ENCODE data around the gene IDI2.
"Not testable (repeated sequence)": the region's sequence is repeated elsewhere in the genome, so short reads cannot be mapped to it uniquely, and the experiment has no call there.

The IDI2 gene

DNA sequence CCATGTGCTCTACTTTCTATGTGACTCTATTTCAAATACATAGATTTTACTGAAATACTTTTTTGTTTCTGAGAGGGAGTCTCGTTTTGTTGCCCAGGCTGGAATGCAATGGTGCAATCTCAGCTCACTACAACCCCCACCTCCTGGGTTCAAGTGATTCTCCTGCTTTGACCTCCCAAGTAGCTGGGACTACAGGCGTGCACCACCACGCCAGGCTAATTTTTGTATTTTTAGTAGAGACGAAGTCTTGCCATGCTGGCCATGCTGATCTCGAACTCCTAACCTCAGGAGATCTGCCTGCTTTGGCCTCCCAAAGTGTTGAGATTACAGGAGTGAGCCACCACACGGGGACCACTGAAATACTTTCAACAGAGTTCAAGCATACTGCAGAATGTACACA is 19.8 kb upstream of the IDI2 start:
- DNase-seq: no peak

DNA sequence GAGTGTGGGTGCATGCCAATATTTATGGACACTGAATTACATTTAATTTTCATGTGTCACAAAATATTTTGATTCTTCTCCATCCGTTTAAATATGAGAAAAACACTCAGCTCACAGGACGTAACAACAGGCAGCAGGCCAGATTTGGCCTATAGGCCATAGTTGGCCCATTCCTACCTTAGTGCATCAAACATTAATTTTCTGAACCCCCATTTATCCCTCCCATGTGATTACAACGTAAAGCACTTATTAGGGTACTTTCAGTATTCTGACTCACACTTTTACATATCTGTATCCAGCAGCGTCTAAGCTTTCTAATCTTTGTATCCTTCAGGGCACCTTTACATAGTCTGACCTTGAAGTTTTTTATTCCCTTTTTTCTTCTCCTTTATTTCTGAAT is 19.3 kb upstream of the IDI2 start:
- DNase-seq: no peak

DNA sequence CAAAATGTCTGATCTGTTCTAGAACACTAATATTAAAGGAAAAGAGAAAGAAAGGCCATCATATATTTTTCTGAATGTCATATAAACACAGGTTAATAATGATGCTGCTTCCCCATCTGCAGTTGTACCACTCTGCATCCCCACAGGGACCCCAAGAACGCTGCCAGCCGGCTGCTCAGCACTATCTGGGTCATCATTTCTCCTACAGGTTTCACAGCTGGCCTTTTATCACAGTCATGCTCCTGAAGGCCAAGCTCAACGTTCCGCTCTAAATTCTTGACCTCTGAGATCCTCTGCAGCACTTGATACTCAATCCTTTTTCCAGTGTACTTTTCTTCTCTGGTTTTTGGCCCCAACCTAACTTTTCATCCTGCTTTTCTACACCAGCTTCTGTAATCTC is 18.5 kb upstream of the IDI2 start:
- no peak for DNase-seq

DNA sequence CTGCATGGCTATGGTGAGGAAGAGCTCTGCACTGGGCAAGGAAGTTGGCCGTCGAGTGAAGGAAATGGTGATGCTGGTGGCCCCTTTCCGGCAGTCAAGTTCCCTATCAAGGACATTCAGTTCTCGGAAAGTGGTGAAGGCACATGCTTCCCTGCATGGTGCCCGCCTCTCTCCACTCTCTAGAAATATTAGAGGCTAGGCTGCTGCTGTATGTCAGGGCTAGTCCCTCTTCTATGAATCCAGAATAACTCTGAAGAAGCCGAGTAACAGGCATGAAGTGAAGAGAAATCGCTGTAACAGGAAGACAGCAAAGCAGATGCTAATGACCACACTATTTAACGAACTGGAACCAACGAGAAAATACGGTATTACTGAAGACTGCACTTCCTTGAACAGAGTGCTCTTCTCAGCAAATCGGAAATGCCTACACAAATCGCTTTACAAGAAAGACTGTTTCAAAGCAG is 17.9 kb upstream of the IDI2 start:
- no peak for DNase-seq

DNA sequence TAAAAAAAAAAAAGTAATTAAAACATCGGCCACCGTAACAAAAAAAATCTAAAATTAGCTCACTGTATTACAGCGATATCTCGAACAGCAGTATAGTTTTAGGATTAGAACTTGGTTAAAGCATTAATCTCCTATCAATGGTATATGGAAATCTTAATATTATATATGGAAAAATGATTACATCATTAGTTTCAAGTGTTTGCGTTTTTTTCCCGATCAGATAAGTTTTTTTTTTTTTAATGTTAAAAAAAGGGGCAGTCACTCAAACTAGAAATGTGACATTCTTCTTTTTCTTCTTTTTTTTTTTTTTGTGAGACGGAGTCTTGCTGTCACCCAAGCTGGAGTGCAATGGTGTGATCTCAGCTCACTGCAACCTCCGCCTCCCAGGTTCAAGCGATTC is 15.9 kb upstream of the IDI2 start:
- no peak for DNase-seq

DNA sequence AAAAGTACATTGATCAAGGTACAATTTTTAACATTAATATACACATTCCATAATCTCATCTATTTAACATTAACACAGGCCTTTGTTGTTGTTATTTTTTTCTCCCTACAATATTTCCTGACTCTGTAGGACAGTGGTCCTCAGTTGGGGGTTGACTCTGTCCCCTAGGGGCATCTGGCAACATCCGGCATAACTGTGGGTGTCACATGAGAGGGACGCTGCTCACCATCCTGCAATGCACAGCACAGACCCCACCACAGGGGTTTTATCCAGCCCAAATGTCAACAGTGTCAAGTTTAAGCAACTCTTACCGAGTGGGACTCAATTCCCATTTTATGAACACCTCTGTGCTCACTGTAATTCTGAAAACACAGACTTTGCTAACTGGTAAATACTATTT is 14.5 kb upstream of the IDI2 start:
- no peak for DNase-seq

DNA sequence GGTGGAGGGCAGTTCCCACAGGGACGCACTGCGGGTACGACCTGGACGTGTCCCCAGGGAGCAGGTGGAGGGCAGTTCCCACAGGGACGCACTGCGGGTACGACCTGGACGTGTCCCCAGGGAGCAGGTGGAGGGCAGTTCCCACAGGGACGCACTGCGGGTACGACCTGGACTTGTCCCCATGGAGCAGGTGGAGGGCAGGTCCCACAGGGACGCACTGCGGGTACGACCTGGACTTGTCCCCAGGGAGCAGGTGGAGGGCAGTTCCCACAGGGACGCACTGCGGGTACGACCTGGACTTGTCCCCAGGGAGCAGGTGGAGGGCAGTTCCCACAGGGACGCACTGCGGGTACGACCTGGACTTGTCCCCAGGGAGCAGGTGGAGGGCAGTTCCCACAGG is 13.1 kb upstream of the IDI2 start:
- not testable (repeated sequence) for DNase-seq

DNA sequence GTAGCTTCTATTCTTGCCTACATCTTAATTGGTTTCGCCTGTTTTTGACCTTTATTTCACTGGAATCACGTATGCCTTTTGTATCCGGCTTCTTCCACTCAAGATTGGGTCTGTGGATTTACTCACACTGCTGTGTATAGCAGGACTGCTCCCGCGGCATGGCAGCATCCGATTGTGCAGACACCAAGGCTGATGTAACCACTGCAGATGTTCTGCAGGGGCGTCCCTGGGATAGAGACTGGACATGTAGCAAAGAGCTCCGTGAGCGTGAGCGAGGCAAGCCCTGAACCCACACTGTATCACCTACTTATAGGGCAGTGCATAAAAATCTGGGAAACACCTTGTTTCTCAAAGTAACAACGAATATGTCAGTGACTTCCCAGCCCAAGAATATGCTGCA is 11.4 kb upstream of the IDI2 start:
- DNase-seq: no peak

DNA sequence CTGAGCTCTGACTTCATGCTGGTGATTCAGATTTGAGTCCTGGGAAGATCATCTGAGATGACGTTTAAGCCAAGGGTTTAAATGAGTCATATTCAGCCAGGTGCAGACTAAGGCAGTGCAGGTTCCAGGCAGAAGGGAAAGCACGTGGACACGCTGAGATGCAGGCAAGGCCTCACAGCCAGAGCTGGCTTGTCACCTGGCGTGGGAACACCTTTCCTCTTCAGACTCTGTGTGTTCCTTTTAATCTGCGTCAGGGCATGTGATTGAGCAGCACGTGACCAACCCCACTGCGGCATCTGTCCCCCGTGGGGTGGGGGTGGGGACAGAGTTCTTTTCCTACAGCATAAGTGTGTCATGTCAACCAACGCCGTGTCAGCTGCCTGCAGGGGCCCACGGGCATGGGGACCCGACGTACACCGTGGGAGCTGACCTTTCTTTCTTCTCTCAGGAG is 10.7 kb upstream of the IDI2 start:
- DNase-seq: no peak

DNA sequence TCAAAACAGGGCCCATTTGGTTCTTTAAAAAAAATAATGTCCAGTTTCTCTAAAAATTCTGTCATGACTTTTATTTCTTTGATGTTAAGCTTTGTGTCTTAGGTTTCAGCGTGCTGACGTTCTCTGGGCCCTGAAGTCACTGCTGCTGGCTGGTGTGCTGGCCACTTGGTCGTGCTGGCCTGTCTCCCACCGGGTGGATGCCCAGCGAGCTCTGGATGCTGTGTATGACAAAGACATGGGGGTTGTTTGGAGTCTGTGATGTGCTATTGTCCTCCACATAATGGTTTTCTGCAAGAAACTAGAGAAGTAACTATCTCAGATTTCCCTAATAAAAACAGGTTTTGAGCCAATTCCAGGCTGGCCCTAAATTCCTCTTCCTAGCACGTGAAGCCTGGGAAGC is 9.5 kb upstream of the IDI2 start:
- no peak for DNase-seq

DNA sequence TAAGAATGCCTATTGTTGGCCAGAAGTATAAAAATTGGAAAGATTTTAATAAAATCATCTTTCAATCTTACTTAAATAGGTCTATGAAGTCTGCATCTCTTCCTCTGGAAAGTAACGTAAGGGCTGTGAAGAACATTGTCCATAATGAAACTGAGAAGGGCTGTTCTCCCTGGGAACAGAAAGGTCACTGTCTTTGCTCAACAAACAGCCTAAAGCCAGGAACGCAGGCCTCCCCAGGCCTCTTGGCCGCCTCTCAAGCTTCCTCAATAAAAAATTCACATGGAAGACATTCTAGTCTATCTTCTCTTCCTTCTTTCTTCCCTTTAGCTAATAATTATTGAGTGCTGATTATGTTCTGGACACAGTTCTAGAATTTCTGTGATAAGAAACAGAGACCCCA is 9.1 kb upstream of the IDI2 start:
- DNase-seq: no peak

DNA sequence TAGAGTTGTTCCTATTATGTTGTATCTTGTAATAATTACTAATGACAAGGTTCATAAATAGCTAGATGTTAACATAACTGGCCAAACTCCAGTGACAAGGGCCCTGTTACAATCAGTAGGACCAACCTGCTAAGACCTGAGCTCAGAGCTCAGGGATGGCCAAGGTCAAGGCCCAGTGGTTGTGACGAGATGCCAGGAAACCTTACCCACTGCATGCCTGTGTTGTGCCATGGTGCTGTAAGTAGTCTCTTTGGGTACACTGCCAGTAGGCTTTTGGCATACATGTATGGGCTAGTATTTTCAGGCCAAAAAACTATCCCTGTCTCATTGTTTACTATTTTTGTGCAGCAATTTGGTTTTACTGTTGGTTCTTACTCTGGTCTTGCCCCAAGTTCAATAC is 7.9 kb upstream of the IDI2 start:
- DNase-seq: no peak

DNA sequence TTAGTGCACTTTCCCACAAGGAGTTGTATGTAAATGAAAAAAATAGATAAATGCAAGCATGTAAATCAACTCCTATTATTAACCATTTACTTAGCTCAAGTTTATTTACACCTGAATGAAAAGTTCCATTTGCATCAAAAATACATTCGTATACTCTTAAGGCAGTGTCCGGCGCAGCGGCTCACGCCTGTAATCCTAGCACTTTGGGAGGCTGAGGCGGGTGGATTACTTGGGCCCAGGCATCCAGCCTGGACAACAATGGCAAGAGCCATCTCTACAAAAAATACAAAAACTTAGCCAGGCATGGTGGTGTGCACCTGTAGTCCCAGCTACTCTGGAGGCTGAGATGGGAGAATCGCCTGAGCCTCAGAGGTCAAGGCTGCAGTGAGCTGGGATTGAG is 4.2 kb upstream of the IDI2 start:
- no peak for DNase-seq

DNA sequence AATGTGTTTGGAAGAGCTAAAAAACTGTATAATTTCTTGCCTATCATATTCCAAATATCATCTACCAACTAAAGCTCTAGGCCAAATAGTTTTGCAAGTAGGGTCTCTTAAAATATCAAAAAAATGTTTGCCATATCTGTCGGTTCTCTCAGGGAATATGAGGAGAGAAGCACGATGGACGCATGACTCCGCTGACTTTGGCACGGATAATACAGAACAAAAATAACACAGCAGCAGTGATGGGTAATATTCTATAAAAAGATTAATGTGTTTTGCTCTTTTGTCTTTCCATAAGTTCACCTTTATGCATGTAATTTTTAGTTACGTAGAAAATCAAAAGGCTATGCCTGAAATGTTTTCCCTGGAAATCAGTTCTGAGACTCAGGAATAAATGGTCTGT is 919 bp upstream of the IDI2 start:
- DNase-seq: no peak

DNA sequence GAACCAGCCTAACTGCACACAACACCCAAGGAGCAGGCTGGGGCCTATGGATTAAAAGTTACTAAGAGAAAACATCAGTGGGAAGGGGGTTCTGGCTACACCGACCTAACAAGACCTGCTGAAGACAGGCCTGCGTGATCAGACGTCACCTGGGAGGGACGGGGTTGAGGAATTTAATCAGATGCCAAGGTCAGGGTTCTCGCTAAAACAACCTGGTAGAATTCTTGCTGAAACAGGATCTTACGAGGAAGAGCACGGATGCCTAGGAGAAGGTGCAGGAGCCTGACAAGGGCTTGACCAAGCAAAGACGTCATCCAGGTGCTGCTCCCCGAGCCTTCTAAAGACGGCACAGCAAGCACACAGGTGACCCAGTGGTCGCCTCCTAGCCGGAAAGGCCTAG is 1.6 kb downstream of the IDI2 start:
- no peak for DNase-seq

DNA sequence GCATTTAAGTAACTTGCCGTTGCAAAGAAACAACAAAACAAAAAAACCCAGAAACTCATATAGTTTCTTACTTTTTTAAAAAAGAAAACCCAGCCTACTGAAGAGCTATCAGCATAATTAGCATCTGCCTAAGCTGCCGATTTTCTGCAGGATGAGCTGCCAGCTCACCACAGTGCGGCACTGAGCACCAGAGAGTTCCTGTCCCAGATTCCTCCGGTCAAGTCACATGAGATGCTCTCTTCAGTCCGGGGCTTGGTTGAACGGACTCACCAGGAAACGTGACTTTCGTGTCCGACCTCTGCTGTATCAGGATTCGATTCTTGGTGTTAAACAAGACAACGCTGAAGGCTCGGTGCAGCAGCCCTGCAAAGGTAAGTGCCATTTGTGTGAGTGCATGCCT is 3.2 kb downstream of the IDI2 start:
- no peak for DNase-seq

DNA sequence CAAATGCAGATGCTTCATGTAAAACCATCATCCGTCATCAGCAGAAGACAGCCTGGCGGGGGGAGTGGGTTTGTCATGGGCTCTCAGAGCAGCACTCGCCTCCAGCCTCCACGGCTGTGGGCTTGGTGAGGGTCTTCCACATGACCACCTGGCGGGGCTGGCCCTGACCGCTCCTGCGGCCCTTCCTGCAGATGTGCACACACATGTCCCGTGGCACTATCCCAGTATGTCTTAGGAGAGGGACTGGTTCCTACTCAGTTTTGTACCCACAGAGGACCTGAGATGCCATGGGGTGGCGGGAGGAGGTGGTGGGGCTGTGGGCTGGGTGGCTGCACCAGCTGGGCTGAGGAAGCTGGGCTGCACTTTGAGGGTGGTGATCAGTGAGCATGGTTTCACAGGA is 4.7 kb downstream of the IDI2 start:
- no peak for DNase-seq

DNA sequence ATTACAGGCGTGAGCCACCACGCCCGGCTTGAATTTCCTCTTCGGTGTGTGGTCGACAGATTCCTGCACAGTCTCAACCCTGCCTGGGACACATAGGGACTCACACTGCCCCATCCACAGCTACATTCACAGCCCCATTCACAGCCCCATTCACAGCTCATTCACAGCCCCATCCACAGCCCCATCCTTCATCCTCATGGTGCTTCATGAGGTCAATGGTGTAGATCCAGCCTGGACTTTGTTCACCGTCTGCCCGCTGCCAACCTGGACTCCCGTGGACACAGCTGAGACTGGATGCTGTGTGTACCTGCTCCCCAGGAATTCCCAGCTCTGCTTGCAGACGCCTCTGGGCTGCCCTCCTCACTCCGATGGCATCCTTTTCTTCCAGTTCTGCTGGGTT is 5.2 kb downstream of the IDI2 start:
- DNase-seq: no peak

DNA sequence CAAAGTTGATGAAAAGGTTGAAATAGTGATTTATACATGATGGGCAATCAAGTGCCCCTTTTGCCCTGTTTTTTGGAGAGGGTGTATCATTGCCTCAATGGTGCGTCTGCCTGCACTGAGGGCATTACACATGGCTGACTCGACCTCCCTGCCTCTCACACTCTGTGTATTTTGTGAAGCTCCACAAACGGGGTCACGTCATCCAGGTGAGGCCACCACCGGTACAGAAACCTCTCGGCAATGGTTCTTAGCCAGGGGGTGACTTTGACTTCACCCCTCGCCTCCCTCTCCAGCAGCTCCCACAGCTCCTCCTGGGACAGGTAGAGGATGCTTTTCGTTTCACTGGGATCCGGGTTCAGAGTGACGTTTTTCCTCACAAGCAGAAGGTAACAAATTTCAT is 6.3 kb downstream of the IDI2 start:
- DNase-seq: no peak

DNA sequence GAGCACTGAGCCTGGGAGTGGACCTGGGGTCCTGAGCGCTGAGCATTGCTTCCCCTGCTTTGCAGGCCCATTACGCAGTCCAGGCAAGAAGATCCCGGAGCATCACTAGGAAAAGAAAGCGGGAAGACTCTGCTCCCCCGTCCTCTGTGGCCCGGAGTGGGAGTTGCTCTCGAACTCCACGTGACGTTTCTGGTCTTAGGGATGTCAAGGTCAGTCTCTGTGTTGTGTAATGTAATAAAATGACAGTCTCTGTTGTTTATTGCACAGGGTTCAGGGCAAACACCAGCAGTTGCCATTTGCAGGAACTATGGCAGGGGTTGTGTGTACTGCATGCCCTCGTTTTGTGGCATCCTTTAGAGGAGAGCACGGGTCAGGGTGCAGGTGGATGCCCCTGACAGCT is 10.0 kb downstream of the IDI2 start:
- DNase-seq: no peak

DNA sequence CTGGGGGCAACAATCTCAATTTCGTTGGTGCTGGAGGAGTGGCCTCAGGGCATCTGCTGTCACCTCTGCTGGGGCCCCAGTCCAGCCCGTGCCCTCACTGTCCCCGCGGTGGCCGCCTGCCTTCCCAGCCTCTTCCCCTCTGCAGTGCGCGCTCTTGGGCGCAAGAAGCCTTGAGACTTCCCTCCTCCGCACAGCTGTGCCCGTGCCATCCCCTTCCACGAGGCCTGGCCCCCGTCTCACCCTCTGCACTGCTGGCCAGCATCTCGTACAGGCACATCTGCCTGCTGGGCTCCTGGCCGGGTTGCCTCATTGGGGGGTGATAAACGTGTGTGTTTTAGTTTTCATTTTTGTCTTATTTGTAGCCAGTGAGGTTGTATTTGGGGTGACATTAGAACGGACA is 14.0 kb downstream of the IDI2 start:
- no peak for DNase-seq

DNA sequence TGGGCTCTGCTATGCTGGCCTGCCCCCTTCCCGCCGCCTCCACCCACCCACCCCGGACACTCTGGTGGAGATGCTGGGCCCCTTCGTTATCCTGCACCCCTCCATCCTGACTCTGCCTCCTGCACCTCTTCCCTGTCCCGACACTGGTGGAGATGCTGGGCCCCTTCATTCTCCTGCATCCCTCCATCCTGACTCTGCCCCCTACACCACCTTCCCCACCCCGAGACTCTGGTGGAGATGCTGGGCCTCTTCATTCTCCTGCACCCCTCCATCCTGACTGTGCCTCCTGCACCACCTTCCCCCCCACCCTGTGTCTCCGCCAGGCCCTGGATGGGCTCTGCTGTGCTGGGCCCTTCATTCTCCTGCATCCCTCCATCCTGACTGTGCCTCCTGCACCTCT is 15.0 kb downstream of the IDI2 start:
- no peak for DNase-seq

DNA sequence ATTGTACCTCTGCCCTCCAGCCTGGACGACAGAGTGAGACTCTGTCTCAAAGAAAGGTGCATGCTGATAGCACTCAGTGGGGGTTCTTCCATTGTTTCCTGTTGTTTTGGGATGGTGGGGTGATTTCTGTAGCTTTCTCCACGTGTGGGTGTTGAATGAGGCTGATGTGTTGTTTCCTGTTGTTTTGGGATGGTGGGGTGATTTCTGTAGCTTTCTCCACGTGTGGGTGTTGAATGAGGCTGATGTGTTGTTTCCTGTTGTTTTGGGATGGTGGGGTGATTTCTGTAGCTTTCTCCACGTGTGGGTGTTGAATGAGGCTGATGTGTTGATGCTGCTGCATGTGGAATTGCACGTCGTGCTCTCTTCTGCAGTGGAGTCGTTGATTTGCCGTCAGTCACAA is 15.7 kb downstream of the IDI2 start:
- not testable (repeated sequence) for DNase-seq

DNA sequence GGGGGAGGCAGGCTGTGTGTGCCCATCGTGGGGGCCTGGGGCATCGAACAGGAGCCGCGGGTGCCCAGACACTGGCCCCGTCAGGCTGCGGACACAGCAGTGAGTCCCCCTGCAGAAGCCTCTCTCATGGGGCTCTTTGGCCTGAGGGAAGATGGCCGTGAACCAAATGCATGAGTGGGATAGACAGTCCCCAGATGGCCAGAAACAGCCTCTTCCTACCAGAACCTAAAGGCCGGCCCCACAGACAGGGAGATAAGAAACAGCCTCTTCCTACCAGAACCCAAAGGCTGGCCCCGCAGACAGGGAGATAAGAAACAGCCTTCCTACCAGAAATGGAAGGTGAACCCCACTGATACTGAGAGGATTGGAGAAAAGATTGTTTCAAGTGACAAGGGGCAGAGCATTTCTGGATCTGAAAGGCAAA is 16.6 kb downstream of the IDI2 start:
- DNase-seq: no peak

DNA sequence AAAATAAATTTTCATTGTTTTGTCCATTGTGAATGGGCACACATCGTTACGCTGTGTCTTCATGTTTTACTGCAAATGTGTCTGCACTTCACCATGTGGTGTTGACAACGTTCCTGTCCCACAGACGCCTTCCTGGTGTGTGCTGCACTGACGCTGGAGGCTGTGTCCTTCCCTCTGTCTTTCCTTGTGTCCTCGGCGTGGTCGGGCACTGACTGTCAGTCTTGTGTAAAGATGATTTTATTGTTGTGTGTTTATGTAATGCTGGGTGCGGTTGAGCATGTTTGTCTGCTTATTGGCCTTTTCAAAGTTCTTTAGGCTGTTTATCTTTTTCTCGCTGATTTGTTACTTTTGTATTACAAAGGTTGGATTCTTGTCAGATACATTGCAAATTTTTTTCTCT is 18.1 kb downstream of the IDI2 start:
- no peak for DNase-seq

DNA sequence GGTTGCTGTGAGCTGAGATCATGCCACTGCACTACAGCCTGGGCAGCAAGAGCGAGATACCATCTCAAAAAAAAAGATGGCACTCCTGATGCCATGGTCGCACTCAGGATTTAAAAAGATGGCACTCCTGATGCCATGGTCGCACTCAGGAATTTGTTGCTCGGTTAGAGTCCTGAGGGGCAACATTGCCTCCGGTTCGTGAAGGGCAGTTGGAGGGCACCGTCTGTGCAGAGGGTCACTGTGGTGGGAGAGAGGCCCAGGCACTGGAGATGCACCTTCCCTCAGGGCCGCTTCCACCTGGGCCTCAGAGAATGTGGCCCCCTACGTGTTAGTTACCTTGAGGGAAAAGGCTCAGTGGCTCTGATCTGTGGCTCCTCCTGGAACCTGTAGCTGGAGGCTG is 19.1 kb downstream of the IDI2 start:
- DNase-seq: no peak
